KOPT-K1 (cell line): ENCODE results near the gene PNPLA7.
"Not testable (repeated sequence)": the region's sequence is repeated elsewhere in the genome, so short reads cannot be mapped to it uniquely, and the experiment has no call there.

ENCODE experiments used
- H3K27ac ChIP-seq: fragments of 200-600 bp; sonication (generic); 2 replicates; pipeline ENCODE4 v1.5.1; 2016; ENCODE audit warnings: antibody characterized with exemption, mild to moderate bottlenecking, low read depth, low read length; ENCODE audit not compliant: poor library complexity, severe bottlenecking
- H3K36me3 ChIP-seq: fragments of 200-600 bp; sonication (generic); 2 replicates; pipeline ENCODE4 v1.5.1; 2017; ENCODE audit warnings: antibody characterized with exemption, mild to moderate bottlenecking, low read length, moderate library complexity; ENCODE audit not compliant: insufficient read depth
- H3K9me3 ChIP-seq: fragments of 200-600 bp; sonication (generic); 2 replicates; pipeline ENCODE4 v1.5.1; 2017; ENCODE audit warnings: antibody characterized with exemption, low read length, mild to moderate bottlenecking; ENCODE audit not compliant: insufficient read depth, poor library complexity, severe bottlenecking

PNPLA7 gene

GRCh38 chr9:137536594-137537131 is 13.5 kb downstream of the PNPLA7 start:
- H3K36me3 ChIP-seq, H3K9me3 ChIP-seq: not testable (repeated sequence)
- H3K27ac ChIP-seq: peak overlapping the region; percentile 40

- Histone ChIP-seq H3K27ac (no peak overlapping the region), H3K36me3 (no peaks in the 10 kb centered on the region), H3K9me3 (peaks cover 6% of the 10 kb centered on the region)
Observed at GRCh38 chr9:137535120-137535428, 15.1 kb downstream of the PNPLA7 start.

GRCh38 chr9:137534256-137535119 is 15.7 kb downstream of the PNPLA7 start:
- Histone ChIP-seq H3K9me3 (peaks cover 6% of the 10 kb centered on the region), H3K27ac (no peak overlapping the region), H3K36me3 (no peaks in the 10 kb centered on the region)

- not testable (repeated sequence) for H3K36me3 ChIP-seq, H3K27ac ChIP-seq, H3K9me3 ChIP-seq
Observed at GRCh38 chr9:137532891-137533468, 17.2 kb downstream of the PNPLA7 start.

GRCh38 chr9:137531099-137531765 is 19.0 kb downstream of the PNPLA7 start:
- Histone ChIP-seq H3K9me3 (peaks cover 2% of the 10 kb centered on the region), H3K27ac (no peak overlapping the region), H3K36me3 (no peaks in the 10 kb centered on the region)

- no peaks in the 10 kb centered on the region for H3K9me3 ChIP-seq
- no peak overlapping the region for H3K27ac ChIP-seq
Observed at GRCh38 chr9:137530331-137530730, 19.9 kb downstream of the PNPLA7 start.

GRCh38 chr9:137524981-137525317 is 25.3 kb downstream of the PNPLA7 start:
- Histone ChIP-seq H3K9me3 (no peaks in the 10 kb centered on the region), H3K36me3 (no peaks in the 10 kb centered on the region), H3K27ac (no peak overlapping the region)

More at GRCh38 chr9:137530331-137530730, 19.9 kb downstream of the PNPLA7 start:
- H3K36me3 ChIP-seq: no peaks in the 10 kb centered on the region

GRCh38 chr9:137524161-137524980 is 25.8 kb downstream of the PNPLA7 start:
- Histone ChIP-seq H3K36me3 (no peaks in the 10 kb centered on the region), H3K27ac (no peak overlapping the region), H3K9me3 (no peaks in the 10 kb centered on the region)

GRCh38 chr9:137522746-137523455 is 27.3 kb downstream of the PNPLA7 start:
- Histone ChIP-seq H3K27ac (no peak overlapping the region), H3K9me3 (no peaks in the 10 kb centered on the region), H3K36me3 (no peaks in the 10 kb centered on the region)

- H3K27ac ChIP-seq: no peak overlapping the region
- H3K9me3 ChIP-seq: no peaks in the 10 kb centered on the region
- H3K36me3 ChIP-seq: no peaks in the 10 kb centered on the region
Observed at GRCh38 chr9:137521405-137521985, 28.7 kb downstream of the PNPLA7 start.

- Histone ChIP-seq H3K9me3 (no peaks in the 10 kb centered on the region), H3K27ac (no peak overlapping the region), H3K36me3 (no peaks in the 10 kb centered on the region)
Observed at GRCh38 chr9:137520614-137521404, 29.4 kb downstream of the PNPLA7 start.

- Histone ChIP-seq H3K27ac (no peak overlapping the region), H3K36me3 (no peaks in the 10 kb centered on the region), H3K9me3 (no peaks in the 10 kb centered on the region)
Observed at GRCh38 chr9:137519553-137519952, 30.6 kb downstream of the PNPLA7 start.

- not testable (repeated sequence) for H3K9me3 ChIP-seq, H3K36me3 ChIP-seq, H3K27ac ChIP-seq
Observed at GRCh38 chr9:137518661-137519459, 31.3 kb downstream of the PNPLA7 start.
